ENCODE measurements around the gene PARD6G. TPM values are rescaled to one million over a fixed set of nuclear protein-coding genes. Genes with fewer than 3 reads are reported as not detected.

The PARD6G gene
- total and polyA plus RNA-seq, 10 of the 15 experiments (the other 5 are each of a cell fraction or from before 2014, with no cell fraction given): 0.20 to 2.0 (median 0.60) TPM

DNA sequence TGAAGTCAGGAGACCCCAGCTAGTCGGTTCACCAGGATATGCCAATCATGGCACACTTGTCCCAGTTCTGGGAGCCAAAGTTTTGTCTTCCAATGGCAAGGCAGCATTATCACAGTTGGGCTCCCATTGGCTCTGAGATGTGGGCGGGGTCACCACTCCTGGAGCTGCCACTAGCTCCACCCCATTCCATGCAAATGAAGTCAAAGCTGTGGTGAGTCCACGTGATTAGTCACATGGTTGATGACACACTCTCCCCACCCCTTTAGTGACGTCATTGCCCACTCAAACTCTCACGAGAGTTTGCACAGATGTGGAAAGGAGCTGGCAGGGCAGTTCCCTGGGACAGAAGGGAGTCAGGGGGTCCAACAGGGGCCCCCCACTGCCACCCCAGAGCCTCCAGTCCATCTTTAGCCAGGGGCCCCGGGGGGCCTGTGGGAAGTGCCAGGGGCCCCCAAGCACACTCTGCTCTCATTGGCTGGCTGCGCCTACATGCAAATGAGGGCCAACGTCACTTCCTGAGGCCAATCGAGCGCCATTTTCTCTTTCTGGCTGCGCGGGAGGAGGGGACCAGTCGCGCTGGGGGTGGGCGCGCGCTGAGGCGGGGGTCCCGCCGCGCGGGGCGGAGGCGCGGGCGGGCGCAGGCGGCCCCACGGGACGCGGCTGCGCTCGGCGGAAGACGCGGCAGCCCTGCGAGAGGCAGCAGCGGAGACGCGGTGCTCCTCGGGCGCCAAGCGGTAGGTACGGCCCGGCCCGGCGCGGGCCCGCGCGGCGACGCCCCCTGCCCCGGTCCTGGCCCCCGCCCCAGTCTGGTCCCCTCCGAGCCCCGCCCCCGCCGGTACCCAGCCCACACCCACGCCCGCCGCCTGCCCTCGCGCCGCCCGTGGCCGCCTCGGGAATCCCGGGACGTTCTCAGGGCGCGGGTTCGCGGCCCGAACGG, 138.3 kb downstream of the PARD6G start, which contains the start of gene ADNP2 (continued):
- TF ChIP-seq, protein P1, sequence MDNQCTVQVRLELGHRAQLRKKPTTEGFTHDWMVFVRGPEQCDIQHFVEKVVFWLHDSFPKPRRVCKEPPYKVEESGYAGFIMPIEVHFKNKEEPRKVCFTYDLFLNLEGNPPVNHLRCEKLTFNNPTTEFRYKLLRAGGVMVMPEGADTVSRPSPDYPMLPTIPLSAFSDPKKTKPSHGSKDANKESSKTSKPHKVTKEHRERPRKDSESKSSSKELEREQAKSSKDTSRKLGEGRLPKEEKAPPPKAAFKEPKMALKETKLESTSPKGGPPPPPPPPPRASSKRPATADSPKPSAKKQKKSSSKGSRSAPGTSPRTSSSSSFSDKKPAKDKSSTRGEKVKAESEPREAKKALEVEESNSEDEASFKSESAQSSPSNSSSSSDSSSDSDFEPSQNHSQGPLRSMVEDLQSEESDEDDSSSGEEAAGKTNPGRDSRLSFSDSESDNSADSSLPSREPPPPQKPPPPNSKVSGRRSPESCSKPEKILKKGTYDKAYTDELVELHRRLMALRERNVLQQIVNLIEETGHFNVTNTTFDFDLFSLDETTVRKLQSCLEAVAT (IDR thresholded peaks at IDR 0.05): no peak
- TF ChIP-seq IRF4 (IDR thresholded peaks at IDR 0.05; ENCODE audit: low read depth, low read length): no peak
- TF ChIP-seq IKZF1 (conservative IDR thresholded peaks at IDR 0.05): no peak
- peak; percentile 29; the same call in 1 of the 2 replicates for TF ChIP-seq BACH1 (IDR thresholded peaks at IDR 0.05; ENCODE audit: borderline replicate concordance)
- no peak for TF ChIP-seq SMC3 (IDR thresholded peaks at IDR 0.05; ENCODE audit: borderline replicate concordance, low read length)
- TF ChIP-seq CHD2 (IDR thresholded peaks at IDR 0.05; ENCODE audit: borderline replicate concordance, low read depth, low read length): peak; percentile 84
- TF ChIP-seq SPI1 (IDR thresholded peaks at IDR 0.05; ENCODE audit: borderline replicate concordance, insufficient read depth, low read depth, low read length): no peak
- TF ChIP-seq, protein P2, sequence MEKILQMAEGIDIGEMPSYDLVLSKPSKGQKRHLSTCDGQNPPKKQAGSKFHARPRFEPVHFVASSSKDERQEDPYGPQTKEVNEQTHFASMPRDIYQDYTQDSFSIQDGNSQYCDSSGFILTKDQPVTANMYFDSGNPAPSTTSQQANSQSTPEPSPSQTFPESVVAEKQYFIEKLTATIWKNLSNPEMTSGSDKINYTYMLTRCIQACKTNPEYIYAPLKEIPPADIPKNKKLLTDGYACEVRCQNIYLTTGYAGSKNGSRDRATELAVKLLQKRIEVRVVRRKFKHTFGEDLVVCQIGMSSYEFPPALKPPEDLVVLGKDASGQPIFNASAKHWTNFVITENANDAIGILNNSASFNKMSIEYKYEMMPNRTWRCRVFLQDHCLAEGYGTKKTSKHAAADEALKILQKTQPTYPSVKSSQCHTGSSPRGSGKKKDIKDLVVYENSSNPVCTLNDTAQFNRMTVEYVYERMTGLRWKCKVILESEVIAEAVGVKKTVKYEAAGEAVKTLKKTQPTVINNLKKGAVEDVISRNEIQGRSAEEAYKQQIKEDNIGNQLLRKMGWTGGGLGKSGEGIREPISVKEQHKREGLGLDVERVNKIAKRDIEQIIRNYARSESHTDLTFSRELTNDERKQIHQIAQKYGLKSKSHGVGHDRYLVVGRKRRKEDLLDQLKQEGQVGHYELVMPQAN (conservative IDR thresholded peaks at IDR 0.05): no peak
- TF ChIP-seq ZSCAN29 (IDR thresholded peaks at IDR 0.05): no peak
- TF ChIP-seq, protein P3, sequence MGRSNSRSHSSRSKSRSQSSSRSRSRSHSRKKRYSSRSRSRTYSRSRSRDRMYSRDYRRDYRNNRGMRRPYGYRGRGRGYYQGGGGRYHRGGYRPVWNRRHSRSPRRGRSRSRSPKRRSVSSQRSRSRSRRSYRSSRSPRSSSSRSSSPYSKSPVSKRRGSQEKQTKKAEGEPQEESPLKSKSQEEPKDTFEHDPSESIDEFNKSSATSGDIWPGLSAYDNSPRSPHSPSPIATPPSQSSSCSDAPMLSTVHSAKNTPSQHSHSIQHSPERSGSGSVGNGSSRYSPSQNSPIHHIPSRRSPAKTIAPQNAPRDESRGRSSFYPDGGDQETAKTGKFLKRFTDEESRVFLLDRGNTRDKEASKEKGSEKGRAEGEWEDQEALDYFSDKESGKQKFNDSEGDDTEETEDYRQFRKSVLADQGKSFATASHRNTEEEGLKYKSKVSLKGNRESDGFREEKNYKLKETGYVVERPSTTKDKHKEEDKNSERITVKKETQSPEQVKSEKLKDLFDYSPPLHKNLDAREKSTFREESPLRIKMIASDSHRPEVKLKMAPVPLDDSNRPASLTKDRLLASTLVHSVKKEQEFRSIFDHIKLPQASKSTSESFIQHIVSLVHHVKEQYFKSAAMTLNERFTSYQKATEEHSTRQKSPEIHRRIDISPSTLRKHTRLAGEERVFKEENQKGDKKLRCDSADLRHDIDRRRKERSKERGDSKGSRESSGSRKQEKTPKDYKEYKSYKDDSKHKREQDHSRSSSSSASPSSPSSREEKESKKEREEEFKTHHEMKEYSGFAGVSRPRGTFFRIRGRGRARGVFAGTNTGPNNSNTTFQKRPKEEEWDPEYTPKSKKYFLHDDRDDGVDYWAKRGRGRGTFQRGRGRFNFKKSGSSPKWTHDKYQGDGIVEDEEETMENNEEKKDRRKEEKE (IDR thresholded peaks at IDR 0.05): no peak
- TF ChIP-seq, protein P4, sequence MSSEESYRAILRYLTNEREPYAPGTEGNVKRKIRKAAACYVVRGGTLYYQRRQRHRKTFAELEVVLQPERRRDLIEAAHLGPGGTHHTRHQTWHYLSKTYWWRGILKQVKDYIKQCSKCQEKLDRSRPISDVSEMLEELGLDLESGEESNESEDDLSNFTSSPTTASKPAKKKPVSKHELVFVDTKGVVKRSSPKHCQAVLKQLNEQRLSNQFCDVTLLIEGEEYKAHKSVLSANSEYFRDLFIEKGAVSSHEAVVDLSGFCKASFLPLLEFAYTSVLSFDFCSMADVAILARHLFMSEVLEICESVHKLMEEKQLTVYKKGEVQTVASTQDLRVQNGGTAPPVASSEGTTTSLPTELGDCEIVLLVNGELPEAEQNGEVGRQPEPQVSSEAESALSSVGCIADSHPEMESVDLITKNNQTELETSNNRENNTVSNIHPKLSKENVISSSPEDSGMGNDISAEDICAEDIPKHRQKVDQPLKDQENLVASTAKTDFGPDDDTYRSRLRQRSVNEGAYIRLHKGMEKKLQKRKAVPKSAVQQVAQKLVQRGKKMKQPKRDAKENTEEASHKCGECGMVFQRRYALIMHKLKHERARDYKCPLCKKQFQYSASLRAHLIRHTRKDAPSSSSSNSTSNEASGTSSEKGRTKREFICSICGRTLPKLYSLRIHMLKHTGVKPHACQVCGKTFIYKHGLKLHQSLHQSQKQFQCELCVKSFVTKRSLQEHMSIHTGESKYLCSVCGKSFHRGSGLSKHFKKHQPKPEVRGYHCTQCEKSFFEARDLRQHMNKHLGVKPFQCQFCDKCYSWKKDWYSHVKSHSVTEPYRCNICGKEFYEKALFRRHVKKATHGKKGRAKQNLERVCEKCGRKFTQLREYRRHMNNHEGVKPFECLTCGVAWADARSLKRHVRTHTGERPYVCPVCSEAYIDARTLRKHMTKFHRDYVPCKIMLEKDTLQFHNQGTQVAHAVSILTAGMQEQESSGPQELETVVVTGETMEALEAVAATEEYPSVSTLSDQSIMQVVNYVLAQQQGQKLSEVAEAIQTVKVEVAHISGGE (CRISPR knock-in tag; IDR thresholded peaks at IDR 0.05): no peak
- TF ChIP-seq, protein P5, sequence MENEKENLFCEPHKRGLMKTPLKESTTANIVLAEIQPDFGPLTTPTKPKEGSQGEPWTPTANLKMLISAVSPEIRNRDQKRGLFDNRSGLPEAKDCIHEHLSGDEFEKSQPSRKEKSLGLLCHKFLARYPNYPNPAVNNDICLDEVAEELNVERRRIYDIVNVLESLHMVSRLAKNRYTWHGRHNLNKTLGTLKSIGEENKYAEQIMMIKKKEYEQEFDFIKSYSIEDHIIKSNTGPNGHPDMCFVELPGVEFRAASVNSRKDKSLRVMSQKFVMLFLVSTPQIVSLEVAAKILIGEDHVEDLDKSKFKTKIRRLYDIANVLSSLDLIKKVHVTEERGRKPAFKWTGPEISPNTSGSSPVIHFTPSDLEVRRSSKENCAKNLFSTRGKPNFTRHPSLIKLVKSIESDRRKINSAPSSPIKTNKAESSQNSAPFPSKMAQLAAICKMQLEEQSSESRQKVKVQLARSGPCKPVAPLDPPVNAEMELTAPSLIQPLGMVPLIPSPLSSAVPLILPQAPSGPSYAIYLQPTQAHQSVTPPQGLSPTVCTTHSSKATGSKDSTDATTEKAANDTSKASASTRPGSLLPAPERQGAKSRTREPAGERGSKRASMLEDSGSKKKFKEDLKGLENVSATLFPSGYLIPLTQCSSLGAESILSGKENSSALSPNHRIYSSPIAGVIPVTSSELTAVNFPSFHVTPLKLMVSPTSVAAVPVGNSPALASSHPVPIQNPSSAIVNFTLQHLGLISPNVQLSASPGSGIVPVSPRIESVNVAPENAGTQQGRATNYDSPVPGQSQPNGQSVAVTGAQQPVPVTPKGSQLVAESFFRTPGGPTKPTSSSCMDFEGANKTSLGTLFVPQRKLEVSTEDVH (IDR thresholded peaks at IDR 0.05; ENCODE audit: low read depth, partially characterized antibody): peak; percentile 65
- TF ChIP-seq SIX5 (IDR thresholded peaks at IDR 0.05; ENCODE audit: low read depth, low read length, severe bottlenecking): no peak

All from GM12878 (cell line).